Stimulated activated CD4-positive, alpha-beta T cell treated with anti-CD3 and anti-CD28 coated beads, Interleukin-1b, Interleukin-23, amount 100 ng/mL, for 4 hours (primary cell): ENCODE results near the gene NSUN6.

Experiments used
- DNase-seq, 2 donors: peaks; one replicate each; pipeline ENCODE4 v3.0.0-alpha.2; 2020; ENCODE audit warnings: low read depth in 2 of 2

Gene NSUN6

GRCh38 chr10:18501198-18501597 lies 150.2 kb downstream of the NSUN6 start:
- DNase-seq, result no peak

DNA sequence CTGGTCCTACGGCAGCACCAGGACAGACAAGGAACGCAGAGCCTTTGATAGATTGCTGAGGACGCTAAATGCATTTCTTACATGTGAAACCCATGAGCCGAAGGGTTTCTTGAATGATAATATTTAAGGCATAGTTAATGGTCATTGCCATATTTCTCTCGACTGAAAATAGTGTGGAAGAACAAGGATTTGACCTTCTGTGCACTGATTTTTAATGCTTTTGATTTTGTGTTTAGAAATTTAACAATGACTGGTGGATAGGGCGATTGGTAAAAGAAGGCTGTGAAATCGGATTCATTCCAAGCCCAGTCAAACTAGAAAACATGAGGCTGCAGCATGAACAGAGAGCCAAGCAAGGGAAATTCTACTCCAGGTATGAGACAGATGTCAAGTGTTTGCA lies 150.8 kb downstream of the NSUN6 start:
- no peak for DNase-seq

GRCh38 chr10:18498998-18499397 lies 152.4 kb downstream of the NSUN6 start:
- DNase-seq, result no peak

GRCh38 chr10:18497806-18498369 lies 153.5 kb downstream of the NSUN6 start:
- DNase-seq, result no peak
